GM23338 (cell line): ENCODE results near the gene RAD51B. TPM values are rescaled to one million over a fixed set of nuclear protein-coding genes. Genes with fewer than 3 reads are reported as not detected.

Source experiments
- ATAC-seq: fragments of 200-7000 bp; cut with Tn5 transposase; 3 replicates; pipeline ENCODE4 v1.9.1; 2020
- DNase-seq: peaks from one replicate; pipeline ENCODE4 v3.0.0-alpha.2; 2015; ENCODE audit warnings: low spot score
- H2AFZ ChIP-seq: fragments of 200-600 bp; sonication (generic); 2 replicates; pipeline ENCODE4 v1.8.0; 2016; ENCODE audit warnings: antibody characterized with exemption, mild to moderate bottlenecking, moderate library complexity
- H3F3A ChIP-seq: fragments of 200-600 bp; sonication (generic); replicated peaks from 2 replicates; pipeline ENCODE4 v1.8.0; 2017; ENCODE audit warnings: antibody characterized with exemption, mixed run types, low read depth
- H3K27ac ChIP-seq: fragments of 200-600 bp; sonication (generic); 2 replicates; pipeline ENCODE4 v1.6.1; 2016; ENCODE audit warnings: low read depth
- H3K27me3 ChIP-seq: fragments of 200-600 bp; sonication (generic); 2 replicates; pipeline ENCODE4 v1.8.0; 2016; ENCODE audit warnings: mild to moderate bottlenecking, mixed run types, moderate library complexity; ENCODE audit not compliant: insufficient read depth
- H3K36me3 ChIP-seq: fragments of 200-600 bp; sonication (generic); 2 replicates; pipeline ENCODE4 v1.8.0; 2016; ENCODE audit warnings: mild to moderate bottlenecking; ENCODE audit not compliant: insufficient read depth
- H3K4me1 ChIP-seq: fragments of 200-600 bp; sonication (generic); 2 replicates; pipeline ENCODE4 v1.8.0; 2016; ENCODE audit warnings: mild to moderate bottlenecking, moderate library complexity; ENCODE audit not compliant: insufficient read depth
- H3K4me2 ChIP-seq: fragments of 200-600 bp; sonication (generic); 2 replicates; pipeline ENCODE4 v1.7.1; 2017; ENCODE audit warnings: mixed run types
- H3K4me3 ChIP-seq: fragments of 200-600 bp; sonication (generic); 2 replicates; pipeline ENCODE4 v1.6.1; 2016; ENCODE audit warnings: mixed run types
- H3K79me2 ChIP-seq: fragments of 200-600 bp; sonication (generic); replicated peaks from 2 replicates; pipeline ENCODE4 v1.8.0; 2017; ENCODE audit warnings: mild to moderate bottlenecking; ENCODE audit not compliant: insufficient read depth
- H3K9me2 ChIP-seq: fragments of 200-600 bp; sonication (generic); 2 replicates; pipeline ENCODE4 v1.8.0; 2017; ENCODE audit not compliant: insufficient read depth
- H4K20me1 ChIP-seq: fragments of 200-600 bp; sonication (generic); replicated peaks from 2 replicates; pipeline ENCODE4 v1.8.0; 2017; ENCODE audit warnings: mild to moderate bottlenecking; ENCODE audit not compliant: insufficient read depth
- H3K27ac Mint-ChIP-seq: 2 replicates; pipeline ENCODE4 v1.8.0; 2020; ENCODE audit warnings: inconsistent platforms, mild to moderate bottlenecking, moderate library complexity, mixed read lengths
- H3K27me3 Mint-ChIP-seq: 3 replicates; pipeline ENCODE4 v1.8.0; 2022; ENCODE audit warnings: low read depth, mild to moderate bottlenecking, moderate library complexity, mixed read lengths, inconsistent platforms; ENCODE audit not compliant: insufficient read depth, poor library complexity
- H3K36me3 Mint-ChIP-seq: 3 replicates; pipeline ENCODE4 v1.8.0; 2021; ENCODE audit warnings: low read depth, mild to moderate bottlenecking, inconsistent platforms, moderate library complexity, mixed read lengths
- H3K4me1 Mint-ChIP-seq: 3 replicates; pipeline ENCODE4 v1.8.0; 2020; ENCODE audit warnings: mild to moderate bottlenecking, inconsistent platforms, mixed read lengths
- H3K4me3 Mint-ChIP-seq: 3 replicates; pipeline ENCODE4 v1.8.0; 2021; ENCODE audit warnings: moderate library complexity, mild to moderate bottlenecking, inconsistent platforms, mixed read lengths
- H3K9me3 Mint-ChIP-seq: 3 replicates; pipeline ENCODE4 v1.8.0; 2020; ENCODE audit warnings: moderate library complexity, mild to moderate bottlenecking, inconsistent platforms, mixed read lengths
- CREB1 ChIP-seq: fragments of 250-450 bp; sonication (Bioruptor Pico); IDR thresholded peaks from 2 replicates; pipeline ENCODE4 v1.5.0; 2020; ENCODE audit warnings: low read depth, mild to moderate bottlenecking, moderate library complexity
- CTCF ChIP-seq, 2 experiments: fragments of 200-600 bp in 1 of 2; sonication (generic) in 1 of 2; conservative IDR thresholded peaks; 2 replicates each; pipeline versions ENCODE4 v1.5.1 to v1.6.1; 2016 to 2017; ENCODE audit warnings: antibody characterized with exemption in 2 of 2, low read depth in 2 of 2, mild to moderate bottlenecking in 2 of 2, moderate library complexity in 1 of 2
- EZH2 ChIP-seq: fragments of 200-600 bp; sonication (generic); IDR thresholded peaks from one replicate; pipeline ENCODE4 v1.8.0; 2017; ENCODE audit warnings: antibody characterized with exemption, mild to moderate bottlenecking, low read depth; ENCODE audit not compliant: unreplicated experiment
- EZH2phosphoT487 ChIP-seq: fragments of 200-600 bp; sonication (generic); IDR thresholded peaks from one replicate; pipeline ENCODE4 v1.8.1; 2018; ENCODE audit warnings: antibody characterized with exemption; ENCODE audit not compliant: unreplicated experiment
- JUNB ChIP-seq: IDR thresholded peaks from one replicate; pipeline ENCODE4 v1.6.1; 2016; ENCODE audit warnings: antibody characterized with exemption; ENCODE audit not compliant: unreplicated experiment
- NANOG ChIP-seq: IDR thresholded peaks from 2 replicates; pipeline ENCODE4 v1.6.1; 2016; ENCODE audit warnings: antibody characterized with exemption, borderline replicate concordance
- POLR2AphosphoS5 ChIP-seq: IDR thresholded peaks from 2 replicates; pipeline ENCODE4 v1.6.1; 2016; ENCODE audit warnings: antibody characterized with exemption, low read depth
- REST ChIP-seq: IDR thresholded peaks from one replicate; pipeline ENCODE4 v1.6.1; 2018; ENCODE audit warnings: antibody characterized with exemption; ENCODE audit not compliant: unreplicated experiment
- STAT1 ChIP-seq: IDR thresholded peaks from one replicate; pipeline ENCODE4 v1.6.1; 2016; ENCODE audit warnings: antibody characterized with exemption; ENCODE audit not compliant: unreplicated experiment
- ZNF114 ChIP-seq: fragments of 250-450 bp; sonication (Bioruptor Pico); IDR thresholded peaks from 2 replicates; pipeline ENCODE4 v1.5.0; 2020; ENCODE audit warnings: mild to moderate bottlenecking, moderate library complexity
- ZNF331 ChIP-seq: fragments of 250-450 bp; sonication (Bioruptor Pico); IDR thresholded peaks from 2 replicates; pipeline ENCODE4 v1.5.0; 2020; ENCODE audit warnings: low read depth, mild to moderate bottlenecking, moderate library complexity
- ZNF462 ChIP-seq: fragments of 250-450 bp; sonication (Bioruptor Pico); IDR thresholded peaks from 2 replicates; pipeline ENCODE4 v1.5.0; 2020; ENCODE audit warnings: mild to moderate bottlenecking, moderate library complexity
- polyA plus RNA-seq: library from polyadenylated mRNA; unstranded; fragments of >200 nt; fragmentation: Nextera tagmentation; extraction: Ambion mirVana; gene quantifications from 2 replicates; pipeline ENCODE4 v1.2.1, GENCODE V29; 2016
- total RNA-seq: library from RNA; depleted of rRNA; stranded (reverse); fragments of >200 nt; shearing (Covaris generic); gene quantifications from 2 replicates; pipeline ENCODE4 v1.2.3, GENCODE V29; 2014
- TF ChIP-seq, protein P1 (sequence below): IDR thresholded peaks from 2 replicates; pipeline ENCODE4 v1.6.1; 2016; ENCODE audit warnings: antibody characterized with exemption

RAD51B gene
- total and polyA plus RNA-seq, 2 experiments from 2014 or later = 15.7 to 29.1 TPM

GRCh38 chr14:68668028-68668427 is 848.4 kb downstream of the RAD51B start:
- Histone ChIP-seq H3K27ac (no peak overlapping the region), H2AFZ (no peak overlapping the region), H3K79me2 (no peaks in the 10 kb centered on the region), H3K9me2 (peaks cover 11% of the 10 kb centered on the region; the same call in 1 of the 2 replicates), H4K20me1 (no peaks in the 10 kb centered on the region), H3K27me3 (no peaks in the 10 kb centered on the region), H3F3A (peaks cover 2% of the 10 kb centered on the region; the same call in 1 of the 2 replicates), H3K36me3 (no peaks in the 10 kb centered on the region), H3K4me2 (no peak overlapping the region), H3K4me3 (no peak overlapping the region), H3K4me1 (no peaks in the 10 kb centered on the region)
- DNase-seq = no peak
- H3K27ac Mint-ChIP-seq = no peak overlapping the region
- H3K4me1 Mint-ChIP-seq = peaks cover 11% of the 10 kb centered on the region
- H3K4me3 Mint-ChIP-seq = no peak overlapping the region
- no peak for ATAC-seq
- no peaks in the 10 kb centered on the region for H3K9me3 Mint-ChIP-seq
- peaks cover 2% of the 10 kb centered on the region for H3K27me3 Mint-ChIP-seq
- no peaks in the 10 kb centered on the region for H3K36me3 Mint-ChIP-seq
- TF ChIP-seq REST (no peak), NANOG (no peak), ZNF462 (CRISPR knock-in tag) (no peak), CREB1 (CRISPR knock-in tag) (no peak), EZH2 (no peak), ZNF114 (CRISPR knock-in tag) (no peak), POLR2AphosphoS5 (no peak), JUNB (no peak), CTCF (conservative IDR thresholded peaks at IDR 0.05; ENCODE audit: low read depth in 2 of 2) (no peak), STAT1 (no peak), EZH2phosphoT487 (no peak), ZNF331 (CRISPR knock-in tag) (no peak)
- TF ChIP-seq, protein P1, sequence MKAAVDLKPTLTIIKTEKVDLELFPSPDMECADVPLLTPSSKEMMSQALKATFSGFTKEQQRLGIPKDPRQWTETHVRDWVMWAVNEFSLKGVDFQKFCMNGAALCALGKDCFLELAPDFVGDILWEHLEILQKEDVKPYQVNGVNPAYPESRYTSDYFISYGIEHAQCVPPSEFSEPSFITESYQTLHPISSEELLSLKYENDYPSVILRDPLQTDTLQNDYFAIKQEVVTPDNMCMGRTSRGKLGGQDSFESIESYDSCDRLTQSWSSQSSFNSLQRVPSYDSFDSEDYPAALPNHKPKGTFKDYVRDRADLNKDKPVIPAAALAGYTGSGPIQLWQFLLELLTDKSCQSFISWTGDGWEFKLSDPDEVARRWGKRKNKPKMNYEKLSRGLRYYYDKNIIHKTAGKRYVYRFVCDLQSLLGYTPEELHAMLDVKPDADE = no peak
